Neutrophil (primary cell): ENCODE data around the gene PFKFB3.
A peak's percentile ranks its signal among the peaks of the same experiment; 100 is the strongest.

Experiments used
- H3K27ac ChIP-seq: fragments of 200-600 bp; sonication (generic); 2 replicates; pipeline ENCODE4 v1.5.1; 2016; ENCODE audit warnings: mild to moderate bottlenecking, moderate library complexity
- H3K27me3 ChIP-seq: fragments of 200-600 bp; sonication (generic); 2 replicates; pipeline ENCODE4 v1.6.0; 2016; ENCODE audit warnings: mild to moderate bottlenecking
- H3K36me3 ChIP-seq: fragments of 200-600 bp; sonication (generic); 2 replicates; pipeline ENCODE4 v1.5.1; 2017
- H3K4me1 ChIP-seq, 2 experiments: fragments of 200-600 bp in 1 of 2; sonication (generic) in 1 of 2; 1 replicate in 1 of 2; 2 replicates in 1 of 2; pipeline versions ENCODE4 v1.5.1 to v1.6.1; 2013 to 2016; ENCODE audit warnings: low read depth in 1 of 2, low read length in 1 of 2, mild to moderate bottlenecking in 1 of 2, moderate library complexity in 1 of 2; ENCODE audit not compliant: control insufficient read depth in 1 of 2, insufficient read depth in 1 of 2
- H3K4me3 ChIP-seq, 2 experiments: fragments of 200-600 bp in 1 of 2; sonication (generic) in 1 of 2; 1 replicate in 1 of 2; 2 replicates in 1 of 2; pipeline ENCODE4 v1.5.1; 2013 to 2016; ENCODE audit warnings: low read depth in 1 of 2, low read length in 1 of 2, mild to moderate bottlenecking in 1 of 2, moderate library complexity in 1 of 2
- H3K9me3 ChIP-seq: fragments of 200-600 bp; sonication (generic); 2 replicates; pipeline ENCODE4 v1.5.1; 2016
- CTCF ChIP-seq: fragments of 200-600 bp; sonication (generic); IDR thresholded peaks from 2 replicates; pipeline ENCODE4 v1.5.1; 2016; ENCODE audit warnings: antibody characterized with exemption

PFKFB3 gene

GRCh38 chr10:6174201-6174874, 28.4 kb upstream of the PFKFB3 start:
- TF ChIP-seq CTCF, result no peak
- Histone ChIP-seq H3K27me3 (no peaks in the 10 kb centered on the region), H3K4me3 (no peak overlapping the region), H3K4me1 (peaks cover 17 to 37% of the 10 kb centered on the region in 2 experiments), H3K36me3 (peaks cover 4% of the 10 kb centered on the region), H3K27ac (no peak overlapping the region), H3K9me3 (no peaks in the 10 kb centered on the region)

- Histone ChIP-seq H3K27me3 (no peaks in the 10 kb centered on the region), H3K36me3 (peaks cover 4% of the 10 kb centered on the region), H3K4me3 (no peak overlapping the region), H3K4me1 (peaks cover 17 to 33% of the 10 kb centered on the region in 2 experiments), H3K27ac (no peak overlapping the region), H3K9me3 (no peaks in the 10 kb centered on the region)
- TF ChIP-seq CTCF, result no peak
Measured at GRCh38 chr10:6175329-6176055, 27.2 kb upstream of the PFKFB3 start.

- no peak overlapping the region for H3K4me3 ChIP-seq
- TF ChIP-seq CTCF, result no peak
- no peaks in the 10 kb centered on the region for H3K9me3 ChIP-seq
- peaks cover 4% of the 10 kb centered on the region for H3K36me3 ChIP-seq
- H3K27ac ChIP-seq, result peak overlapping the region; percentile 69
- peaks cover 17 to 25% of the 10 kb centered on the region in 2 experiments for H3K4me1 ChIP-seq
- no peaks in the 10 kb centered on the region for H3K27me3 ChIP-seq
Measured at GRCh38 chr10:6176691-6177231, 26.0 kb upstream of the PFKFB3 start.

- Histone ChIP-seq H3K36me3 (peaks cover 4% of the 10 kb centered on the region), H3K4me3 (no peak overlapping the region), H3K4me1 (peaks cover 15 to 17% of the 10 kb centered on the region in 2 experiments), H3K9me3 (no peaks in the 10 kb centered on the region), H3K27ac (no peak overlapping the region), H3K27me3 (no peaks in the 10 kb centered on the region)
- TF ChIP-seq CTCF, result no peak
Measured at GRCh38 chr10:6177880-6178281, 24.9 kb upstream of the PFKFB3 start.

- Histone ChIP-seq H3K27me3 (no peaks in the 10 kb centered on the region), H3K36me3 (peaks cover 4% of the 10 kb centered on the region), H3K9me3 (no peaks in the 10 kb centered on the region), H3K4me1 (peaks cover 11 to 13% of the 10 kb centered on the region in 2 experiments), H3K27ac (no peak overlapping the region), H3K4me3 (no peak overlapping the region)
- no peak for TF ChIP-seq CTCF
Measured at GRCh38 chr10:6178581-6178980, 24.2 kb upstream of the PFKFB3 start.
